HepG2 (cell line): ENCODE data around the gene GRIK2. TPM values are rescaled to one million over a fixed set of nuclear protein-coding genes. Genes with fewer than 3 reads are reported as not detected.

Experiments used
- ATAC-seq: fragments of 200-7000 bp; cut with Tn5 transposase; 3 replicates; pipeline ENCODE4 v1.9.1; 2020; ENCODE audit warnings: mild to moderate bottlenecking, moderate library complexity
- BruUV-seq: library from RNA; stranded (reverse); fragments of 400-500 nt; replicated peaks from 2 replicates; lab custom pipeline; 2021; lab: Mats Ljungman, UMichigan
- CTCF ChIA-PET: fragments of 300-600 bp; formaldehyde crosslinking; extraction: SDS; loops from one replicate; lab custom pipeline; 2021; ENCODE audit warnings: low total read pairs, inconsistent platforms, low intra/inter-chr PET ratio; lab: Yijun Ruan, JAX
- POLR2A ChIA-PET: fragments of 350-600 bp; sonication (Branson Sonifier 250); formaldehyde crosslinking; loops from one replicate; lab custom pipeline; 2020; ENCODE audit warnings: antibody characterized with exemption, inconsistent platforms; lab: Yijun Ruan, JAX
- DNase-seq: peaks from one replicate; pipeline ENCODE4 v3.0.0-alpha.2; 2015; ENCODE audit warnings: low spot score
- FAIRE-seq: peaks from 3 replicates; lab custom pipeline; 2011; peaks lifted over from hg19 to GRCh38; lab: Jason Lieb, UNC
- H2AFZ ChIP-seq: one replicate; pipeline ENCODE4 v1.6.1; 2011; ENCODE audit warnings: low read length, inconsistent platforms
- H3K27ac ChIP-seq: fragments of 300-600 bp; 3 replicates; pipeline ENCODE4 v1.8.0; 2011; ENCODE audit warnings: mixed run types, mild to moderate bottlenecking, mixed read lengths, low read length, inconsistent platforms; ENCODE audit not compliant: insufficient read depth; ENCODE audit errors: extremely low read length
- H3K27me3 ChIP-seq, 2 experiments: fragments of 200-600 bp in 1 of 2; 2 replicates in 1 of 2; 3 replicates in 1 of 2; pipeline versions ENCODE4 v1.6.0 to v1.8.0; 2011; ENCODE audit warnings: low read length in 2 of 2, mild to moderate bottlenecking in 2 of 2, moderate library complexity in 2 of 2, inconsistent platforms in 1 of 2; ENCODE audit not compliant: insufficient read depth in 2 of 2, control insufficient read depth in 1 of 2
- H3K36me3 ChIP-seq, 2 experiments: fragments of 200-600 bp in 1 of 2; replicated peaks in 1 of 2; 2 replicates in 1 of 2; 3 replicates in 1 of 2; pipeline versions ENCODE4 v1.5.1 to v1.8.0; 2011; ENCODE audit warnings: low read length in 2 of 2, inconsistent platforms in 1 of 2; ENCODE audit not compliant: insufficient read depth in 2 of 2, control insufficient read depth in 1 of 2
- H3K4me1 ChIP-seq: 2 replicates; pipeline ENCODE4 v1.5.1; 2012; ENCODE audit warnings: low read length, inconsistent platforms; ENCODE audit not compliant: insufficient read depth
- H3K4me2 ChIP-seq: 2 replicates; pipeline ENCODE4 v1.6.0; 2011; ENCODE audit warnings: low read depth, low read length, inconsistent platforms
- H3K4me3 ChIP-seq, 3 experiments: fragments of 200-600 bp in 1 of 3; sonication (generic), shearing (Covaris generic) in 1 of 3; replicated peaks in 1 of 3; 2 replicates each; pipeline ENCODE4 v1.5.1; 2011 to 2016; ENCODE audit warnings: low read length in 3 of 3, inconsistent platforms in 2 of 3, low read depth in 2 of 3, mild to moderate bottlenecking in 2 of 3, control low read depth in 1 of 3, mixed read lengths in 1 of 3; ENCODE audit not compliant: insufficient read depth in 1 of 3
- H3K79me2 ChIP-seq: one replicate; pipeline ENCODE4 v1.6.1; 2011; ENCODE audit warnings: low read length, inconsistent platforms; ENCODE audit not compliant: insufficient read depth
- H3K9ac ChIP-seq: 2 replicates; pipeline ENCODE4 v1.6.0; 2011; ENCODE audit warnings: mild to moderate bottlenecking, low read depth, low read length, inconsistent platforms; ENCODE audit not compliant: insufficient read depth
- H3K9me3 ChIP-seq: 2 replicates; pipeline ENCODE4 v1.5.1; 2012; ENCODE audit warnings: mild to moderate bottlenecking, low read length
- H4K20me1 ChIP-seq: 2 replicates; pipeline ENCODE4 v1.6.0; 2011; ENCODE audit warnings: inconsistent platforms, mild to moderate bottlenecking, low read length, moderate library complexity; ENCODE audit not compliant: insufficient read depth
- ELF3 ChIP-seq: IDR thresholded peaks from 2 replicates; pipeline ENCODE4 v1.6.1; 2016; ENCODE audit warnings: missing genetic modification reagents, missing compliant biosample characterization
- GPN1 ChIP-seq: sonication (generic); formaldehyde crosslinking; IDR thresholded peaks from 2 replicates; pipeline ENCODE4 v1.5.1; 2020; ENCODE audit warnings: missing genetic modification reagents, borderline replicate concordance
- HDAC2 ChIP-seq: sonication (generic); formaldehyde crosslinking; IDR thresholded peaks from 2 replicates; pipeline ENCODE4 v1.4.0; 2020; ENCODE audit warnings: missing genetic modification reagents
- HMG20B ChIP-seq: conservative IDR thresholded peaks from 2 replicates; pipeline ENCODE4 v1.6.1; 2016; ENCODE audit warnings: missing genetic modification reagents, missing compliant biosample characterization
- IKZF4 ChIP-seq: sonication (generic); formaldehyde crosslinking; IDR thresholded peaks from 2 replicates; pipeline ENCODE4 v1.5.1; 2020; ENCODE audit warnings: borderline replicate concordance, mild to moderate bottlenecking, low read depth, missing genetic modification reagents; ENCODE audit errors: not compliant biosample characterization
- MZF1 ChIP-seq: sonication (generic); formaldehyde crosslinking; IDR thresholded peaks from 2 replicates; pipeline ENCODE4 v1.8.1; 2023; ENCODE audit warnings: mild to moderate bottlenecking, missing genetic modification reagents, borderline replicate concordance
- NR2F1 ChIP-seq, 2 experiments: fragments of 450-650 bp in 1 of 2; formaldehyde crosslinking in 1 of 2; IDR thresholded peaks; 2 replicates each; pipeline versions ENCODE4 v1.5.0 to v1.6.1; 2016 to 2020; ENCODE audit warnings: mild to moderate bottlenecking in 1 of 2, missing compliant biosample characterization in 1 of 2, missing genetic modification reagents in 1 of 2, moderate library complexity in 1 of 2
- SKI ChIP-seq: fragments of 450-650 bp; IDR thresholded peaks from one replicate; pipeline ENCODE4 v1.6.1; 2018; ENCODE audit warnings: mild to moderate bottlenecking; ENCODE audit not compliant: partially characterized antibody
- TAF15 ChIP-seq: fragments of 200-400 bp; formaldehyde crosslinking; IDR thresholded peaks from one replicate; pipeline ENCODE4 v1.6.1; 2018; ENCODE audit warnings: mild to moderate bottlenecking, low read depth, low read length; ENCODE audit not compliant: poor library complexity, severe bottlenecking
- ZNF235 ChIP-seq: sonication (generic); formaldehyde crosslinking; IDR thresholded peaks from 2 replicates; pipeline ENCODE4 v1.8.1; 2023; ENCODE audit warnings: mild to moderate bottlenecking, missing genetic modification reagents, borderline replicate concordance
- ZNF549 ChIP-seq: sonication (generic); formaldehyde crosslinking; IDR thresholded peaks from 2 replicates; pipeline ENCODE4 v1.5.0; 2020; ENCODE audit warnings: missing genetic modification reagents
- ZNF777 ChIP-seq: sonication (generic); formaldehyde crosslinking; IDR thresholded peaks from 2 replicates; pipeline ENCODE4 v1.4.0; 2020; ENCODE audit warnings: missing genetic modification reagents
- ZZZ3 ChIP-seq: sonication (generic); formaldehyde crosslinking; IDR thresholded peaks from 2 replicates; pipeline ENCODE4 v1.4.0; 2020; ENCODE audit warnings: missing genetic modification reagents, mild to moderate bottlenecking, borderline replicate concordance
- WGBS: methylation state at CpG from one replicate; pipeline ENCODE4 v1.1.6; 2017; ENCODE audit warnings: low lambda C conversion rate; 5-methylcytosine and 5-hydroxymethylcytosine counted together
- in situ Hi-C: cut with HindIII; loops from 2 replicates; pipeline ENCODE4 v1.10.0; 2017; ENCODE audit warnings: low pct_unique_long_range_greater_than_20kb; ENCODE audit not compliant: extremely low pct_ligation_motif_present
- intact Hi-C: fragments of 100-400 bp; cut with micrococcal nuclease; formaldehyde crosslinking; loops from one replicate; pipeline ENCODE4 v1.10.0; 2022; ENCODE audit not compliant: unreplicated experiment
- polyA plus RNA-seq, 8 experiments: library from polyadenylated mRNA; depleted of rRNA in 3 of 8; stranded (reverse) in 7 of 8; unstranded in 1 of 8; fragments of >200 nt; fragmentation: Illumina TruSeq in 4 of 8; extraction: Trizol in 4 of 8; gene quantifications; 2 replicates each; pipeline versions ENCODE4 v1.2.1 to v1.2.3, GENCODE V29; 2011 to 2016; ENCODE audit warnings: low read depth in 4 of 8, missing spikeins in 1 of 8, mixed read lengths in 1 of 8; ENCODE audit not compliant: insufficient read depth in 1 of 8
- total RNA-seq, 5 experiments: library from RNA; depleted of rRNA; stranded (reverse); fragments of >200 nt; fragmentation: Illumina TruSeq; extraction: Trizol; gene quantifications; 2 replicates each; pipeline ENCODE4 v1.2.3, GENCODE V29; 2016; ENCODE audit warnings: low read depth in 1 of 5
- TF ChIP-seq, protein P1 (sequence below): sonication (generic); formaldehyde crosslinking; IDR thresholded peaks from 2 replicates; pipeline ENCODE4 v1.5.1; 2020; ENCODE audit warnings: mild to moderate bottlenecking, missing genetic modification reagents, borderline replicate concordance

The GRIK2 gene
- total and polyA plus RNA-seq, 2 of the 13 experiments (the other 11 are each of a cell fraction or from before 2014, with no cell fraction given) = not detected

DNA sequence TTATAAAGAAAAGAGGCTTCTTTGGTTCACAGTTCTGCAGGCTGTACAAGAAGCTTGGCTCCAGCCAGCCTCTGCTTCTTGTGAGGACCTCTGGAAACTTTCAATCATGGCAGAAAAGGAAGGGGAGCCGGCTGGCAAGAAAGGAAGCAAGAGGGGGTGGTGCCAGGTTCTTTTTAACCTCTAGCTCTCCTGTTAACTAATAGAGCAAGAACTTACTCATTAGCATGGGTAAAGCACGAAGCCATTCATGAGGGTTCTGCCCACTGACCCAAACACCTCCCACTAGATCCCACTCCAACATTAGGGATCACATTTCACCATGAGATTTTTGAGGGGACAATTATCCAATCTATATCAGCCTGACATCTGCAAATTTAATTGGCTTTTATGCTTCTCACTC lies 347.1 kb downstream of the GRIK2 start:
- in situ Hi-C loops = no loop called here
- Histone ChIP-seq H3K36me3 (no peaks in the 10 kb centered on the region), H4K20me1 (no peaks in the 10 kb centered on the region), H3K4me2 (no peak overlapping the region), H3K4me1 (no peaks in the 10 kb centered on the region), H3K27me3 (no peaks in the 10 kb centered on the region), H3K9me3 (peaks cover 6% of the 10 kb centered on the region; the same call in 1 of the 2 replicates), H3K27ac (no peak overlapping the region), H3K9ac (no peak overlapping the region), H2AFZ (no peak overlapping the region), H3K79me2 (no peaks in the 10 kb centered on the region), H3K4me3 (no peak overlapping the region)
- no TSS peak for BruUV-seq
- DNase-seq (no peak), ATAC-seq (no peak), FAIRE-seq (no peak)
- intact Hi-C loops = no loop called here
- no peak for TF ChIP-seq SKI
- no peak for TF ChIP-seq ZNF549 (CRISPR knock-in tag)
- no peak for TF ChIP-seq HDAC2 (CRISPR knock-in tag)
- no peak for TF ChIP-seq ZZZ3 (CRISPR knock-in tag)
- no peak for TF ChIP-seq MZF1 (CRISPR knock-in tag)
- TF ChIP-seq NR2F1 (CRISPR knock-in tag; IDR thresholded peaks at IDR 0.05) = no peak
- TF ChIP-seq ELF3 (CRISPR knock-in tag) = no peak
- no peak for TF ChIP-seq GPN1
- TF ChIP-seq TAF15 = no peak
- no peak for TF ChIP-seq ZNF235 (CRISPR knock-in tag)
- TF ChIP-seq IKZF4 (CRISPR knock-in tag) = no peak
- TF ChIP-seq ZNF777 = no peak
- TF ChIP-seq, protein P1, sequence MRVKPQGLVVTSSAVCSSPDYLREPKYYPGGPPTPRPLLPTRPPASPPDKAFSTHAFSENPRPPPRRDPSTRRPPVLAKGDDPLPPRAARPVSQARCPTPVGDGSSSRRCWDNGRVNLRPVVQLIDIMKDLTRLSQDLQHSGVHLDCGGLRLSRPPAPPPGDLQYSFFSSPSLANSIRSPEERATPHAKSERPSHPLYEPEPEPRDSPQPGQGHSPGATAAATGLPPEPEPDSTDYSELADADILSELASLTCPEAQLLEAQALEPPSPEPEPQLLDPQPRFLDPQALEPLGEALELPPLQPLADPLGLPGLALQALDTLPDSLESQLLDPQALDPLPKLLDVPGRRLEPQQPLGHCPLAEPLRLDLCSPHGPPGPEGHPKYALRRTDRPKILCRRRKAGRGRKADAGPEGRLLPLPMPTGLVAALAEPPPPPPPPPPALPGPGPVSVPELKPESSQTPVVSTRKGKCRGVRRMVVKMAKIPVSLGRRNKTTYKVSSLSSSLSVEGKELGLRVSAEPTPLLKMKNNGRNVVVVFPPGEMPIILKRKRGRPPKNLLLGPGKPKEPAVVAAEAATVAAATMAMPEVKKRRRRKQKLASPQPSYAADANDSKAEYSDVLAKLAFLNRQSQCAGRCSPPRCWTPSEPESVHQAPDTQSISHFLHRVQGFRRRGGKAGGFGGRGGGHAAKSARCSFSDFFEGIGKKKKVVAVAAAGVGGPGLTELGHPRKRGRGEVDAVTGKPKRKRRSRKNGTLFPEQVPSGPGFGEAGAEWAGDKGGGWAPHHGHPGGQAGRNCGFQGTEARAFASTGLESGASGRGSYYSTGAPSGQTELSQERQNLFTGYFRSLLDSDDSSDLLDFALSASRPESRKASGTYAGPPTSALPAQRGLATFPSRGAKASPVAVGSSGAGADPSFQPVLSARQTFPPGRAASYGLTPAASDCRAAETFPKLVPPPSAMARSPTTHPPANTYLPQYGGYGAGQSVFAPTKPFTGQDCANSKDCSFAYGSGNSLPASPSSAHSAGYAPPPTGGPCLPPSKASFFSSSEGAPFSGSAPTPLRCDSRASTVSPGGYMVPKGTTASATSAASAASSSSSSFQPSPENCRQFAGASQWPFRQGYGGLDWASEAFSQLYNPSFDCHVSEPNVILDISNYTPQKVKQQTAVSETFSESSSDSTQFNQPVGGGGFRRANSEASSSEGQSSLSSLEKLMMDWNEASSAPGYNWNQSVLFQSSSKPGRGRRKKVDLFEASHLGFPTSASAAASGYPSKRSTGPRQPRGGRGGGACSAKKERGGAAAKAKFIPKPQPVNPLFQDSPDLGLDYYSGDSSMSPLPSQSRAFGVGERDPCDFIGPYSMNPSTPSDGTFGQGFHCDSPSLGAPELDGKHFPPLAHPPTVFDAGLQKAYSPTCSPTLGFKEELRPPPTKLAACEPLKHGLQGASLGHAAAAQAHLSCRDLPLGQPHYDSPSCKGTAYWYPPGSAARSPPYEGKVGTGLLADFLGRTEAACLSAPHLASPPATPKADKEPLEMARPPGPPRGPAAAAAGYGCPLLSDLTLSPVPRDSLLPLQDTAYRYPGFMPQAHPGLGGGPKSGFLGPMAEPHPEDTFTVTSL = no peak
- TF ChIP-seq HMG20B (CRISPR knock-in tag) = no peak
- 6% methylated on average over 2 of the region's 2 CpGs for WGBS
- POLR2A ChIA-PET = no interaction called here
- CTCF ChIA-PET = no interaction called here
